AG09319 (cell line): ENCODE results near the gene PLXDC2.

ENCODE experiments used
- DNase-seq: peaks from one replicate; pipeline ENCODE4 v3.0.0-alpha.2; 2010; ENCODE audit warnings: low read depth; ENCODE audit errors: extremely low read depth
- TF ChIP-seq, protein P1 (sequence below): IDR thresholded peaks from 2 replicates; pipeline ENCODE4 v1.5.1; 2011; ENCODE audit warnings: low read depth, mild to moderate bottlenecking, inconsistent platforms, low read length, moderate library complexity

The PLXDC2 gene

DNA sequence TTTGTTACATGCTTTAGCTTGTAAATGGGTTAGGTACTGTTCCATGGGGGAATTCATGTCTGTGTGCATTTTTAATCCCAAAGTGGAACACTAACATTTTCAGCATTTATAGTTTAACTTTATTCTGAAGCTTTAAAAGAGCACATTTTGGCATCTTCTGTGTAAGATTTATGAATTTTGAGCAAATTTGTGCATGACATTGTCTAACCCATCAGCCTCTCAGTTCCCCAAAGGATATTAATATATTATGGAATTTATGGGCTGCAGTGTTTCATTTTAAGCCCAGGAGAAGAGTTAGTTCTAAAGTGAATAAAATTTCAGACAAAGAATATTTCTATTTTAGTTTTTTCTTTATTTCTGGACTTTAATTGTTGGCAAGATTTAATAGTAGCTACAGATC, 421.4 kb downstream of the PLXDC2 start:
- TF ChIP-seq, protein P1, sequence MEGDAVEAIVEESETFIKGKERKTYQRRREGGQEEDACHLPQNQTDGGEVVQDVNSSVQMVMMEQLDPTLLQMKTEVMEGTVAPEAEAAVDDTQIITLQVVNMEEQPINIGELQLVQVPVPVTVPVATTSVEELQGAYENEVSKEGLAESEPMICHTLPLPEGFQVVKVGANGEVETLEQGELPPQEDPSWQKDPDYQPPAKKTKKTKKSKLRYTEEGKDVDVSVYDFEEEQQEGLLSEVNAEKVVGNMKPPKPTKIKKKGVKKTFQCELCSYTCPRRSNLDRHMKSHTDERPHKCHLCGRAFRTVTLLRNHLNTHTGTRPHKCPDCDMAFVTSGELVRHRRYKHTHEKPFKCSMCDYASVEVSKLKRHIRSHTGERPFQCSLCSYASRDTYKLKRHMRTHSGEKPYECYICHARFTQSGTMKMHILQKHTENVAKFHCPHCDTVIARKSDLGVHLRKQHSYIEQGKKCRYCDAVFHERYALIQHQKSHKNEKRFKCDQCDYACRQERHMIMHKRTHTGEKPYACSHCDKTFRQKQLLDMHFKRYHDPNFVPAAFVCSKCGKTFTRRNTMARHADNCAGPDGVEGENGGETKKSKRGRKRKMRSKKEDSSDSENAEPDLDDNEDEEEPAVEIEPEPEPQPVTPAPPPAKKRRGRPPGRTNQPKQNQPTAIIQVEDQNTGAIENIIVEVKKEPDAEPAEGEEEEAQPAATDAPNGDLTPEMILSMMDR = no peak
- DNase-seq = no peak

DNA sequence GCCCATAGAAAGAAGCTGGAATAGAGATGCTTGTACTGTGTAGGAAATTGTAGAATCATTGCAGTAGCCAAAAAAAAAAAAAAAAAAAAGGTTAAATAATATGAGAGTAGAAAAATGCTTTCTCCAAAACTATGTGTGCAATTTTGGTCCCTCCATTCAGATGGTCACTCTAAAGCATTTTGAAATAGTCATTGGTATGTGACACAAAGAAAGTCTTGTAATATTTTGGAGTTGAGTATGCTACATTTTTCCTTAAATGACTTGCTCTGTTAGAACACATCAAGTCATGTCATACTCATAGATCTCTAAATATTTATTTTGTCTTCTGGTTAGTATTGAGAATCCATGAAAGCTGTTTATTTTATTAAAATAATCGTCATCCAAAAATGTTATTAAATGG, 424.4 kb downstream of the PLXDC2 start:
- DNase-seq = no peak
- TF ChIP-seq, protein P1 = no peak

DNA sequence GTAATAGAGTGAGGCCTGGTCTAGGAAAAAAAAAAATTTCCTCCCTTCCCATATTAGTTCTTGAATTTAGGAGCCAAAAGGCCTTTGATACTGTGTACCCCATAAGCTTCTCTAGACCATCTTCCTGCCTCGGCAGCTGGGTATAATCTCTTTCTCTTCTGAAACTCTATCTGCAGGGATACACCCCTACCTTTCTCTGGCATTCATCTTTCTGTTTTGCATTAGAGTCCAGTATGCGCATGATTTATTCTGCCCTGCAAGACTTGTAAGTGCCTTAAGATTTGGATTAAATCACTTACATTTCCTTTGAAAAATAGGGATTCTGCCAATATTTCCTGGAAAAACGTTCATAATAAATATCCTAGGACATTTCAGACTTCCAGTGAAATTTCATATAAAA, 431.2 kb downstream of the PLXDC2 start:
- DNase-seq = no peak
- TF ChIP-seq, protein P1 = no peak

DNA sequence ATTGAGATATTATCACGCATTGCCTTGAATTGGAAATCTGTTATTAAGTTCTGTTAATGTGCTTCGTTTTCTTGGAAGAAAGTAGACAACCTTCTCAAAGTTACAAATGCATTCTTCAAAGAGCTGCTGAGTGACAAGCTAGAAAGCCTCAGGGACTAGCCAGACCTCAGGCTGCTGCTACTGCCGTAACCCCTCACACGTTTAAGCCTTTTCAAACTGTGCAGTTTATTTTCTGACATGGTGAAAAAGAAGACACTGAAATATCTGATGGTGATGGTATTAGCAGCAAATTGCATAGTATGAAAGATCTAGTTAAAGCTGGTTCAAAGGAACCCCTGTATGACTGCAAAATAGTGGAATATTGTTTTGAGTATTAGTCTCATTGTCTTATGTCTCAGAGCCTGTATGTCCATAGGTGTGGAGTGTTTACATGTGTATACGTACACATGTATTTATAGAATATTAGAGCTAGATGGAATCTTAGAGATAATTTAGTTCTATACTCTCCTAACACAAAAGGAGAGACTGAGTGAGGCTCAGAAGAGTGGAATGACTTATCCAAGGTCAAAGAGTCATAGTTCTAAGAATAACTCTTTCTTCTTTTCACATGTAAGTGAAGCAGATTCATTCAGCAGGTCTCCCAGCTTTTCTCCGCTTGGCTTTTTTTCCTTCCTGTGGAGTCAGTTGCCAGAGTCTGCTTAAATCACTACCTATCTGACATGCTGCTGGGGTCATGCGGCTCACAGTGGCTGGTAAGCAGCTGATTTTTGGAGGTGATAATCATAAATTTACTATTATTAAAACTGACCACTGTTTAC, 431.9 kb downstream of the PLXDC2 start:
- no peak for DNase-seq
- TF ChIP-seq, protein P1 = no peak

DNA sequence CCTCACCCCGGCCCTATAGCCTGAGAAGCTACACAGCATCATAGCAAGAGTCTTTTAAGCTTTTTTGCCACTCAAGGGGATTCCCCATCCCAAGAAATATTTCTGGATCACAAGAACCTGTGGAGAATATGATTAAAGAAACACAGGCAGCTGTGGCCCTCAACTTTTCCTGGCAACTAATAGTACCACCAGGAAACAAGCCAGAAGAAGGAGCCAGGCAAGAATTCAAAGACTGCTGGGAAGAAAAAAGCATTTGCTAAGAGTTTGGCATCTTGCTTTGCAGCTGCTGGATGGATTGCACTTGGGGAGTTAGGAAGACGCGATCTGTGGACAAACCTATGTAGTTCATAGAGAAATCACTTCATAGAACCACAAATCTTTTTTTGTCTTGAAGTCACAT, 437.8 kb downstream of the PLXDC2 start:
- DNase-seq = no peak
- TF ChIP-seq, protein P1 = no peak

DNA sequence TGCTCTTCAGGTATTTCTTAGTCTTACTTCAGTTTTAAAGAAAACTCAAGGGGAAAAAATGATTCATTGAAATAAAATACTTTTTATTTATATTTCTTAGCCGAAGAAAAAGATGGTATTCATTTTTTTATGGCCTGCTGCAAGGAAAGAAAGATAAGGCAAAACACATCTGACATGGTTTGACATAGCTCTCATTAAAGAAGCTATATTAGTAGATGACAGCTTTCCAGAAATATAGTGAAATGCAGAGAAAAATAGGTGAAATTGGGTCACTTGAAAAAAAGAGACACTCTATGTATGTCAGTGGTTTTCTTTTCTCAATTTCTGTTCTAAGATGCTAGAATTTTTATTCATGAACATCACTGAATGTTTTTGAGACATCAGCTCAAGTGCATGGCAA, 438.3 kb downstream of the PLXDC2 start:
- TF ChIP-seq, protein P1 = no peak
- no peak for DNase-seq

DNA sequence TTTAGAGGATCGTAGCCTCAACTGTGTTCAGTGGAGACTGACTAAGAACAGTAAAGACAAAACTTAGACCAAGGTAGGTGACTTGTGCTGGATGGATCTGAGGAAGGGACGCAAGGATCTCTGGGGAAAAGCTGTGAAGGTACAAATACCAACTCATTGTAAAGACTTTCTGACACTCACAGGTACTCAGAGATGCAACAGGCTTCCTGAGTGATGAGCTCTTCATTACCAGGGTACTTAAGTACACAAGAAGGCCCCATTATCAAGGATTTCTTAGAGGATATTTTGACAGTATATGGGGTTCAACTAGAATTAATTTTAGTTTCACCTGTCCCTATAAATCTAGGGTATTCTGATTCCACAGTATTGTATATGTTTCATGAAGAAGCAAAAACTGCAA, 440.7 kb downstream of the PLXDC2 start:
- DNase-seq = no peak
- TF ChIP-seq, protein P1 = no peak
